ENCODE data around the gene QKI. TPM values are rescaled to one million over a fixed set of nuclear protein-coding genes. Genes with fewer than 3 reads are reported as not detected.

The QKI gene
- total RNA-seq, 1 donor from 2014 or later, result 95.0 TPM

- H3K4me3 ChIP-seq (ENCODE audit: low read depth, low read length), result no peak overlapping the region
- DNase-seq (ENCODE audit: low read depth), result no peak
- TF ChIP-seq CTCF (conservative IDR thresholded peaks at IDR 0.05; ENCODE audit: low read depth, low read length), result no peak
Measured at GRCh38 chr6:163605385-163606097, 191.0 kb downstream of the QKI start.

DNA sequence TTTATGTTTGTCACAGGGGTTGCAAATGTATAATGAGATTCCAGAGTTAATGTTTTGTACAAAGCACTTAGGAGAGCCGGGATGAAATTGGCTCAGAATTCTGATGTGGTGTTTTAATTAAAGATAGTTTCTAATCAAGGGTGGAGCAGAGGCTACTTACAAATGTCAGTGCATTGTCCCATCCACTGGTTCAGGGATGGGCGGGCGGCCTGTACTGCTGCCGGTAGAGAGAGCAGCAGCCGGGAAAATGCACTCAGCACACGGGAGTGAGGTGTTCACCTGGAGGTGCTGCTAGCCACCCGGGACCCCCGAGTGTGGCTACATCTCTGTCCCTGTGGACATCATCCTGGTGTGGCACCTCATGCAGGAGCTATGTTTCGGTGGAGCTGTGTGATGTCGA is 193.3 kb downstream of the QKI start:
- no peak for TF ChIP-seq CTCF (conservative IDR thresholded peaks at IDR 0.05; ENCODE audit: low read depth, low read length)
- H3K4me3 ChIP-seq (ENCODE audit: low read depth, low read length), result no peak overlapping the region
- DNase-seq (ENCODE audit: low read depth), result no peak

GRCh38 chr6:163608204-163608644 is 193.7 kb downstream of the QKI start:
- TF ChIP-seq CTCF (conservative IDR thresholded peaks at IDR 0.05; ENCODE audit: low read depth, low read length), result no peak
- no peak for DNase-seq (ENCODE audit: low read depth)

DNA sequence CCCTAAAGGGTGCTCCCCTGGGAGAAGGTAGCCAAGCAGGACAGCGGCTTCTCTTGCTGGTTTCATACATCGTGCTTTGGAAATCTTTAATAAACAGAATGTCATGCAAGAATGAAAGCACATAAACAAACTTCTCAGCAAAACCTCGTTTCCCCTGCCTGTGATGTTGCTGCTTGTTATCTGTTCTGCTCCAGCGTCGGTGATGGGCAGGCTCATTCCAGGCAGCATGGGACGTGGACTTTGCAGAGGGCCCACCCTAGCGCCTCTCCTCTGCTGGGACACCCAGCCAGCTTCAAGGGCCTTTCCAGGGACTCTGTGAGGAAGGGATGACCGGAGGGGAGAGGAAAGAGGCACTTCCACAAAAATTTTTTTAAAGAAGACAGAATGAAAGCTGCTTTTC is 197.7 kb downstream of the QKI start:
- no peak overlapping the region for H3K4me3 ChIP-seq (ENCODE audit: low read depth, low read length)
- no peak for DNase-seq (ENCODE audit: low read depth)
- no peak for TF ChIP-seq CTCF (conservative IDR thresholded peaks at IDR 0.05; ENCODE audit: low read depth, low read length)

More at GRCh38 chr6:163608204-163608644, 193.7 kb downstream of the QKI start:
- no peak overlapping the region for H3K4me3 ChIP-seq (ENCODE audit: low read depth, low read length)

- no peak for TF ChIP-seq CTCF (conservative IDR thresholded peaks at IDR 0.05; ENCODE audit: low read depth, low read length)
- no peak for DNase-seq (ENCODE audit: low read depth)
- no peak overlapping the region for H3K4me3 ChIP-seq (ENCODE audit: low read depth, low read length)
Measured at GRCh38 chr6:163613025-163613424, 198.5 kb downstream of the QKI start.

DNA sequence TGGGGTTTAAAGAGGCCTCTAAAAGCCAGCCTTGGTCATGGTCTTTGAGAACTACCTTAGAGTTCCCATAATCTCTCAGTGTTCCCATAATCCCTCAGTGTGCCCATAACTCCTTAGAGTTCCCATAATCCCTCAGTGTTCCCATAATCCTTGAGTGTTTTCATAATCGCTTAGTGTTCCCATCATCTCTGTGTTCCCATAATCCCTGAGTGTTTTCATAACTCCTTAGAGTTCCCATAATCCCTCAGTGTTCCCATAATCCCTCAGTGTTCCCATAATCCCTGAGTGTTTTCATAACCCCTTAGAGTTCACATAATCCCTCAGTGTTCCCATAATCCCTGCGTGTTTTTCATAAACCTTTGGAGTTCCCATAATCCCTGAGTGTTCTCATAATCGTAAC is 199.2 kb downstream of the QKI start:
- no peak overlapping the region for H3K4me3 ChIP-seq (ENCODE audit: low read depth, low read length)
- no peak for DNase-seq (ENCODE audit: low read depth)
- no peak for TF ChIP-seq CTCF (conservative IDR thresholded peaks at IDR 0.05; ENCODE audit: low read depth, low read length)

DNA sequence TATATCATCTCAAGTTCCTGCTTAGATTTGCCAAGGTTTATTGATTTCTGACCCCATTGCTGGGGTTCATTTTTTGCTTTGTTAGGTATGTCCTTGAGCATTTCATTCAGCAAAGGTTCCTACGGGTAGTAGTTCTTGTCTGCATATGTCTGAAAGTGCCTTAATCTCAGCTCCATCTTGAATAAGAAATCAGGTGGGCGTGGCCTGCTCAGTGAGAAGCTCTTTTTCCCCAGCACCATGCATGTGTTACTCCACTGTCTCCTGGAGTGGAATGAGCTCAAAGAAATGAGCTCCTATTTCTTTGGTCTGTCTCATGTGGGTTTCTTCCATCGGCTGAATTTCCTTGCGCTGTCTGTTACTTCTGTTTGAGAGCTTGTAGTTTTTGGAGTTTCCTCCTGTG is 201.9 kb downstream of the QKI start:
- H3K4me3 ChIP-seq (ENCODE audit: low read depth, low read length), result no peak overlapping the region
- TF ChIP-seq CTCF (conservative IDR thresholded peaks at IDR 0.05; ENCODE audit: low read depth, low read length), result no peak
- no peak for DNase-seq (ENCODE audit: low read depth)
